DMS53 treated with DMSO at 0.1 percent for 48 hours (cell line): ENCODE measurements around the gene ATP2B2.

ENCODE experiments used
- DNase-seq: peaks from one replicate; lab custom pipeline; 2025; ENCODE audit not compliant: unreplicated experiment; lab: John Stamatoyannopoulos, UW

ATP2B2 gene

GRCh38 chr3:10511809-10512494 is 6.6 kb upstream of the ATP2B2 start:
- DNase-seq, result no peak

- DNase-seq, result no peak
These were observed 5.5 kb upstream of the ATP2B2 start for GRCh38 chr3:10510743-10511432.

GRCh38 chr3:10510086-10510742 is 4.8 kb upstream of the ATP2B2 start:
- no peak for DNase-seq

- no peak for DNase-seq
These were observed 3.9 kb upstream of the ATP2B2 start for GRCh38 chr3:10509325-10509724.

GRCh38 chr3:10508619-10509260 is 3.4 kb upstream of the ATP2B2 start:
- no peak for DNase-seq

GRCh38 chr3:10508235-10508618 is 2.8 kb upstream of the ATP2B2 start:
- no peak for DNase-seq

- no peak for DNase-seq
These were observed 1.9 kb upstream of the ATP2B2 start for GRCh38 chr3:10507331-10507730.

GRCh38 chr3:10506696-10507095 is 1.3 kb upstream of the ATP2B2 start:
- DNase-seq, result no peak

- DNase-seq, result no peak
These were observed 602 bp upstream of the ATP2B2 start for GRCh38 chr3:10505791-10506585.

- no peak for DNase-seq
These were observed 976 bp downstream of the ATP2B2 start for GRCh38 chr3:10504171-10505049.

GRCh38 chr3:10503217-10503796 is 2.1 kb downstream of the ATP2B2 start:
- DNase-seq, result no peak

- DNase-seq, result no peak
These were observed 3.1 kb downstream of the ATP2B2 start for GRCh38 chr3:10502185-10502880.

- no peak for DNase-seq
These were observed 3.7 kb downstream of the ATP2B2 start for GRCh38 chr3:10501664-10502052.

GRCh38 chr3:10500717-10501663 is 4.4 kb downstream of the ATP2B2 start:
- DNase-seq, result no peak

- DNase-seq, result no peak
These were observed 7.1 kb downstream of the ATP2B2 start for GRCh38 chr3:10498271-10498670.

GRCh38 chr3:10497439-10497838 is 7.9 kb downstream of the ATP2B2 start:
- DNase-seq, result no peak

GRCh38 chr3:10496121-10496863 is 9.1 kb downstream of the ATP2B2 start:
- no peak for DNase-seq
